ENCODE results near the gene ANKRD23.

DNA sequence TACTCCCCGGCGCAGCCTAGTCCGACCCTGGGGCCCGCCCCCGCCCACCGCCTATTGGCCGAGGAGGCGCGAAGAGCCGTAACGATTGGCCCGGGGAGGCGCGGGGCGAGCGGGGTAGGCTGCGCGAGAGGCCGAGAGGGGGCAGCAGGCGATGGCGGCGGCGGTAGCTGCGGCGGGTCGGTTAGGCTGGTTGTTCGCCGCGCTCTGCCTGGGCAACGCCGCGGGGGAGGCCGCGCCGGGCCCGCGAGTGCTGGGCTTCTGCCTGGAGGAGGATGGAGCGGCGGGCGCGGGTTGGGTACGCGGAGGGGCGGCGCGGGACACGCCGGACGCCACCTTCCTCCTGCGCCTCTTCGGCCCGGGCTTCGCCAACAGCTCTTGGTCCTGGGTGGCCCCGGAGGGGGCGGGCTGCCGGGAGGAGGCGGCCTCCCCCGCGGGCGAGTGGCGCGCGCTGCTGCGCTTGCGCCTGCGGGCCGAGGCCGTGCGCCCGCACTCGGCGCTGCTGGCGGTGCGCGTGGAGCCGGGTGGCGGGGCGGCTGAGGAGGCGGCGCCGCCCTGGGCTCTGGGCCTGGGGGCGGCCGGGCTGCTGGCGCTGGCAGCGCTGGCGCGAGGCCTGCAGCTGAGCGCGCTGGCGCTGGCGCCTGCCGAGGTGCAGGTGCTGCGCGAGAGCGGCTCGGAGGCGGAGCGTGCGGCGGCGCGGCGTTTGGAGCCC, 27.5 kb downstream of the ANKRD23 start, which contains the start of gene CNNM3:
- TF ChIP-seq, protein P1, sequence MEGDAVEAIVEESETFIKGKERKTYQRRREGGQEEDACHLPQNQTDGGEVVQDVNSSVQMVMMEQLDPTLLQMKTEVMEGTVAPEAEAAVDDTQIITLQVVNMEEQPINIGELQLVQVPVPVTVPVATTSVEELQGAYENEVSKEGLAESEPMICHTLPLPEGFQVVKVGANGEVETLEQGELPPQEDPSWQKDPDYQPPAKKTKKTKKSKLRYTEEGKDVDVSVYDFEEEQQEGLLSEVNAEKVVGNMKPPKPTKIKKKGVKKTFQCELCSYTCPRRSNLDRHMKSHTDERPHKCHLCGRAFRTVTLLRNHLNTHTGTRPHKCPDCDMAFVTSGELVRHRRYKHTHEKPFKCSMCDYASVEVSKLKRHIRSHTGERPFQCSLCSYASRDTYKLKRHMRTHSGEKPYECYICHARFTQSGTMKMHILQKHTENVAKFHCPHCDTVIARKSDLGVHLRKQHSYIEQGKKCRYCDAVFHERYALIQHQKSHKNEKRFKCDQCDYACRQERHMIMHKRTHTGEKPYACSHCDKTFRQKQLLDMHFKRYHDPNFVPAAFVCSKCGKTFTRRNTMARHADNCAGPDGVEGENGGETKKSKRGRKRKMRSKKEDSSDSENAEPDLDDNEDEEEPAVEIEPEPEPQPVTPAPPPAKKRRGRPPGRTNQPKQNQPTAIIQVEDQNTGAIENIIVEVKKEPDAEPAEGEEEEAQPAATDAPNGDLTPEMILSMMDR (conservative IDR thresholded peaks at IDR 0.05): peak; percentile 63
- TF ChIP-seq ZFX (IDR thresholded peaks at IDR 0.05): peak; percentile 50
